SK-N-SH (cell line): ENCODE results near the gene DHRS1.

Source experiments
- TF ChIP-seq, protein P1 (sequence below): fragments of 150-350 bp; IDR thresholded peaks from 2 replicates; pipeline ENCODE4 v1.6.1; 2017; ENCODE audit warnings: antibody characterized with exemption, low read length, low read depth, borderline replicate concordance
- TF ChIP-seq, protein P2 (sequence below): fragments of 200-600 bp; sonication (generic); IDR thresholded peaks from 2 replicates; pipeline ENCODE4 v1.6.1; 2017; ENCODE audit warnings: antibody characterized with exemption, mild to moderate bottlenecking, moderate library complexity

DNA sequence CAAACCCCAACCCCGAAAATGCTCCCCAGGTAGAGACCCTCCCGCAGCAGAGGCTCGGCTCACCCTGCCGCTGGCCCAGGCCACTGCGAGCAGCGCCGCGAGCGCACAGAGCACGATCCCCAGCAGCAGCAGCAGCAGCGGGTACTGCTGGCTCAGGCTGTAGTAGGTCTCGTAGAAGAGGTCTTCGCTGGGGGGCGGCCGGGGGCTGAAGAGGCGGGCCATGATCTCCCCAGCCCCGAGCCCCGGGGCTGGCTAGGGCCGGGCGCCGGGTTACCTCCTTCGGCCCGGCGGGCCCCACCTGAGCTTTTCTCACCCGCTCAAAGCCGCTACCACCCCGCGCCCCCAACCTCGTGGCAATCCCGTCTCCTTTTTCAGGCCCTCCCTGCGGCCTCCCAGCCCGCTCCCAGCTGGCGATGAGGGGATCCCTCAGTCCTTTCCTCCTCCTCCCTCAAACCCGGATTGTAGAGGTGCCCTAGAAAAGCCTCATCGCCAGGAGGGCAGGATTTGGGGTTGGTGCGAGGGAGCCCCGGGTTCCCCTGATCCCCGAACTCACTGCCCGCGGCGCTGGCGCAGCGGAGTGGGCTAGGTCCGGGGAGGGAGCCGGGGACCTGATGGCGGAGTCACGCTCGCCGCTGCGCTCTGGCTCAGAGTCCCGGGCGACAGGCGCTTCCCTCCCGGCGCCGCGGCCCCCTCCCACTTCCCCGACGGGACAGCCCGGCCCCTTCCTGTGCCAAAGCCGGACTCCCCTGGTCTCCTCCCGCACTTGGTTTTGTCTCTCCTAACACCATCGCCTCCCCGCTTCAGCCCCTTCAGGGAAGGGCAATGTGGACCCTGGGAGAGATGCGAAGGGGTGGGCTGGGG lies 35.1 kb upstream of the DHRS1 start, which contains the start of gene ADCY4:
- TF ChIP-seq, protein P1, sequence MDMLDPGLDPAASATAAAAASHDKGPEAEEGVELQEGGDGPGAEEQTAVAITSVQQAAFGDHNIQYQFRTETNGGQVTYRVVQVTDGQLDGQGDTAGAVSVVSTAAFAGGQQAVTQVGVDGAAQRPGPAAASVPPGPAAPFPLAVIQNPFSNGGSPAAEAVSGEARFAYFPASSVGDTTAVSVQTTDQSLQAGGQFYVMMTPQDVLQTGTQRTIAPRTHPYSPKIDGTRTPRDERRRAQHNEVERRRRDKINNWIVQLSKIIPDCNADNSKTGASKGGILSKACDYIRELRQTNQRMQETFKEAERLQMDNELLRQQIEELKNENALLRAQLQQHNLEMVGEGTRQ, result no peak
- TF ChIP-seq, protein P2, sequence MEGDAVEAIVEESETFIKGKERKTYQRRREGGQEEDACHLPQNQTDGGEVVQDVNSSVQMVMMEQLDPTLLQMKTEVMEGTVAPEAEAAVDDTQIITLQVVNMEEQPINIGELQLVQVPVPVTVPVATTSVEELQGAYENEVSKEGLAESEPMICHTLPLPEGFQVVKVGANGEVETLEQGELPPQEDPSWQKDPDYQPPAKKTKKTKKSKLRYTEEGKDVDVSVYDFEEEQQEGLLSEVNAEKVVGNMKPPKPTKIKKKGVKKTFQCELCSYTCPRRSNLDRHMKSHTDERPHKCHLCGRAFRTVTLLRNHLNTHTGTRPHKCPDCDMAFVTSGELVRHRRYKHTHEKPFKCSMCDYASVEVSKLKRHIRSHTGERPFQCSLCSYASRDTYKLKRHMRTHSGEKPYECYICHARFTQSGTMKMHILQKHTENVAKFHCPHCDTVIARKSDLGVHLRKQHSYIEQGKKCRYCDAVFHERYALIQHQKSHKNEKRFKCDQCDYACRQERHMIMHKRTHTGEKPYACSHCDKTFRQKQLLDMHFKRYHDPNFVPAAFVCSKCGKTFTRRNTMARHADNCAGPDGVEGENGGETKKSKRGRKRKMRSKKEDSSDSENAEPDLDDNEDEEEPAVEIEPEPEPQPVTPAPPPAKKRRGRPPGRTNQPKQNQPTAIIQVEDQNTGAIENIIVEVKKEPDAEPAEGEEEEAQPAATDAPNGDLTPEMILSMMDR, result no peak
